Endodermal cell (in vitro differentiated cells): Measurements from ENCODE around the gene SLC24A3. TPM values are rescaled to one million over a fixed set of nuclear protein-coding genes. Genes with fewer than 3 reads are reported as not detected.

Experiments
- DNase-seq: peaks from one replicate; pipeline ENCODE4 v3.0.0-alpha.2; 2017
- H3K27ac ChIP-seq: 2 replicates; pipeline ENCODE4 v1.5.1; 2013; ENCODE audit warnings: mild to moderate bottlenecking, low read depth, low read length, moderate library complexity
- H3K27me3 ChIP-seq: 2 replicates; pipeline ENCODE4 v1.6.1; 2013; ENCODE audit warnings: mild to moderate bottlenecking, low read length, moderate library complexity; ENCODE audit not compliant: insufficient read depth, control insufficient read depth, poor library complexity, severe bottlenecking
- H3K36me3 ChIP-seq: 2 replicates; pipeline ENCODE4 v1.7.0; 2013; ENCODE audit warnings: mild to moderate bottlenecking, low read length, moderate library complexity; ENCODE audit not compliant: control insufficient read depth, insufficient read depth
- H3K4me1 ChIP-seq: one replicate; pipeline ENCODE4 v1.7.0; 2013; ENCODE audit warnings: low read length; ENCODE audit not compliant: control insufficient read depth, insufficient read depth
- H3K4me3 ChIP-seq: 2 replicates; pipeline ENCODE4 v1.5.1; 2013; ENCODE audit warnings: mild to moderate bottlenecking, low read length, moderate library complexity
- H3K9ac ChIP-seq: 2 replicates; pipeline ENCODE4 v1.6.1; 2013; ENCODE audit warnings: mild to moderate bottlenecking, low read length, moderate library complexity; ENCODE audit not compliant: poor library complexity, severe bottlenecking; ENCODE audit errors: extremely low read depth
- H3K9me3 ChIP-seq: 2 replicates; pipeline ENCODE4 v1.6.1; 2013; ENCODE audit warnings: mild to moderate bottlenecking, low read length, moderate library complexity; ENCODE audit not compliant: control insufficient read depth
- H3K27ac Mint-ChIP-seq: 2 replicates; pipeline ENCODE4 v1.8.0; 2020; ENCODE audit warnings: mixed read lengths
- H3K27me3 Mint-ChIP-seq: 2 replicates; pipeline ENCODE4 v1.8.0; 2021; ENCODE audit warnings: mild to moderate bottlenecking, mixed read lengths; ENCODE audit not compliant: insufficient read depth
- H3K36me3 Mint-ChIP-seq: 2 replicates; pipeline ENCODE4 v1.8.0; 2020; ENCODE audit warnings: low read depth, mixed read lengths
- H3K4me1 Mint-ChIP-seq: 2 replicates; pipeline ENCODE4 v1.8.0; 2020; ENCODE audit warnings: mixed read lengths
- H3K4me3 Mint-ChIP-seq: 2 replicates; pipeline ENCODE4 v1.8.0; 2020; ENCODE audit warnings: mild to moderate bottlenecking, moderate library complexity, mixed read lengths
- H3K9me3 Mint-ChIP-seq: 2 replicates; pipeline ENCODE4 v1.8.0; 2020; ENCODE audit warnings: mild to moderate bottlenecking, mixed read lengths
- WGBS, 2 experiments: methylation state at CpG; one replicate each; pipeline versions ENCODE4 v1.1.5 to v1.1.7; 2013; ENCODE audit warnings: missing lambda C conversion rate in 2 of 2, mixed read lengths in 1 of 2; ENCODE audit not compliant: insufficient coverage in 1 of 2, insufficient read length in 1 of 2; 5-methylcytosine and 5-hydroxymethylcytosine counted together
- total RNA-seq, 2 donors: library from RNA; stranded (reverse); fragmentation: NEBNext Ultra II Directional in 1 of 2; extraction: Animal tissue kit (Norgen Biotek cat#: 25700) in 1 of 2; gene quantifications; 2 replicates in 1 of 2; 3 replicates in 1 of 2; pipeline ENCODE4 v1.2.1, GENCODE V29; 2021
- TF ChIP-seq, protein P1 (sequence below): fragments of 200-600 bp; sonication (generic); conservative IDR thresholded peaks from 2 replicates; pipeline ENCODE4 v1.5.0; 2021; ENCODE audit warnings: antibody characterized with exemption, mild to moderate bottlenecking

The SLC24A3 gene
- total RNA-seq, 2 donors from 2014 or later: 1.5 to 1.8 TPM

GRCh38 chr20:19407196-19407595, 194.8 kb downstream of the SLC24A3 start:
- Histone ChIP-seq H3K36me3 (no peaks in the 10 kb centered on the region), H3K27ac (no peak overlapping the region), H3K9me3 (no peaks in the 10 kb centered on the region), H3K27me3 (no peaks in the 10 kb centered on the region), H3K4me1 (no peaks in the 10 kb centered on the region), H3K9ac (no peak overlapping the region), H3K4me3 (no peak overlapping the region)
- H3K36me3 Mint-ChIP-seq: no peaks in the 10 kb centered on the region
- TF ChIP-seq, protein P1, sequence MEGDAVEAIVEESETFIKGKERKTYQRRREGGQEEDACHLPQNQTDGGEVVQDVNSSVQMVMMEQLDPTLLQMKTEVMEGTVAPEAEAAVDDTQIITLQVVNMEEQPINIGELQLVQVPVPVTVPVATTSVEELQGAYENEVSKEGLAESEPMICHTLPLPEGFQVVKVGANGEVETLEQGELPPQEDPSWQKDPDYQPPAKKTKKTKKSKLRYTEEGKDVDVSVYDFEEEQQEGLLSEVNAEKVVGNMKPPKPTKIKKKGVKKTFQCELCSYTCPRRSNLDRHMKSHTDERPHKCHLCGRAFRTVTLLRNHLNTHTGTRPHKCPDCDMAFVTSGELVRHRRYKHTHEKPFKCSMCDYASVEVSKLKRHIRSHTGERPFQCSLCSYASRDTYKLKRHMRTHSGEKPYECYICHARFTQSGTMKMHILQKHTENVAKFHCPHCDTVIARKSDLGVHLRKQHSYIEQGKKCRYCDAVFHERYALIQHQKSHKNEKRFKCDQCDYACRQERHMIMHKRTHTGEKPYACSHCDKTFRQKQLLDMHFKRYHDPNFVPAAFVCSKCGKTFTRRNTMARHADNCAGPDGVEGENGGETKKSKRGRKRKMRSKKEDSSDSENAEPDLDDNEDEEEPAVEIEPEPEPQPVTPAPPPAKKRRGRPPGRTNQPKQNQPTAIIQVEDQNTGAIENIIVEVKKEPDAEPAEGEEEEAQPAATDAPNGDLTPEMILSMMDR: no peak
- H3K9me3 Mint-ChIP-seq: no peaks in the 10 kb centered on the region
- no peak for DNase-seq
- 91 to 93% methylated on average over 5 to 8 of the region's 8 CpGs for WGBS, 2 experiments
- H3K27ac Mint-ChIP-seq: no peak overlapping the region
- H3K27me3 Mint-ChIP-seq: no peaks in the 10 kb centered on the region
- no peak overlapping the region for H3K4me3 Mint-ChIP-seq
- no peaks in the 10 kb centered on the region for H3K4me1 Mint-ChIP-seq

GRCh38 chr20:19407736-19408135, 195.3 kb downstream of the SLC24A3 start:
- H3K27me3 Mint-ChIP-seq: no peaks in the 10 kb centered on the region
- no peaks in the 10 kb centered on the region for H3K36me3 Mint-ChIP-seq
- DNase-seq: no peak
- H3K9me3 Mint-ChIP-seq: no peaks in the 10 kb centered on the region
- no peak overlapping the region for H3K27ac ChIP-seq
- no peak overlapping the region for H3K4me3 Mint-ChIP-seq
- H3K4me1 Mint-ChIP-seq: no peaks in the 10 kb centered on the region
- TF ChIP-seq, protein P1: no peak
- H3K4me3 ChIP-seq: no peak overlapping the region
- no peaks in the 10 kb centered on the region for H3K9me3 ChIP-seq
- H3K4me1 ChIP-seq: no peaks in the 10 kb centered on the region
- 69 to 86% methylated on average over 3 to 4 of the region's 4 CpGs for WGBS, 2 experiments
- H3K9ac ChIP-seq: no peak overlapping the region
- H3K27me3 ChIP-seq: no peaks in the 10 kb centered on the region
- no peak overlapping the region for H3K27ac Mint-ChIP-seq
- H3K36me3 ChIP-seq: no peaks in the 10 kb centered on the region

GRCh38 chr20:19408971-19409370, 196.5 kb downstream of the SLC24A3 start:
- Mint-ChIP-seq H3K4me1 (no peaks in the 10 kb centered on the region), H3K36me3 (no peaks in the 10 kb centered on the region), H3K27me3 (no peaks in the 10 kb centered on the region), H3K27ac (no peak overlapping the region), H3K9me3 (no peaks in the 10 kb centered on the region), H3K4me3 (no peak overlapping the region)
- no peaks in the 10 kb centered on the region for H3K9me3 ChIP-seq
- H3K9ac ChIP-seq: no peak overlapping the region
- DNase-seq: no peak
- TF ChIP-seq, protein P1: no peak
- no peak overlapping the region for H3K4me3 ChIP-seq
- 87 to 94% methylated on average over 3 to 4 of the region's 4 CpGs for WGBS, 2 experiments
- H3K36me3 ChIP-seq: no peaks in the 10 kb centered on the region
- H3K27ac ChIP-seq: no peak overlapping the region
- H3K4me1 ChIP-seq: no peaks in the 10 kb centered on the region
- H3K27me3 ChIP-seq: no peaks in the 10 kb centered on the region
